C4-2B (cell line): ENCODE results near the gene NIPAL3.

Experiments used
- ZFX ChIP-seq: fragments of 450-650 bp; IDR thresholded peaks from 2 replicates; pipeline ENCODE4 v1.6.1; 2017
- TF ChIP-seq, protein P1 (sequence below): fragments of 450-650 bp; conservative IDR thresholded peaks from 2 replicates; pipeline ENCODE4 v1.5.1; 2017; ENCODE audit warnings: mild to moderate bottlenecking

DNA sequence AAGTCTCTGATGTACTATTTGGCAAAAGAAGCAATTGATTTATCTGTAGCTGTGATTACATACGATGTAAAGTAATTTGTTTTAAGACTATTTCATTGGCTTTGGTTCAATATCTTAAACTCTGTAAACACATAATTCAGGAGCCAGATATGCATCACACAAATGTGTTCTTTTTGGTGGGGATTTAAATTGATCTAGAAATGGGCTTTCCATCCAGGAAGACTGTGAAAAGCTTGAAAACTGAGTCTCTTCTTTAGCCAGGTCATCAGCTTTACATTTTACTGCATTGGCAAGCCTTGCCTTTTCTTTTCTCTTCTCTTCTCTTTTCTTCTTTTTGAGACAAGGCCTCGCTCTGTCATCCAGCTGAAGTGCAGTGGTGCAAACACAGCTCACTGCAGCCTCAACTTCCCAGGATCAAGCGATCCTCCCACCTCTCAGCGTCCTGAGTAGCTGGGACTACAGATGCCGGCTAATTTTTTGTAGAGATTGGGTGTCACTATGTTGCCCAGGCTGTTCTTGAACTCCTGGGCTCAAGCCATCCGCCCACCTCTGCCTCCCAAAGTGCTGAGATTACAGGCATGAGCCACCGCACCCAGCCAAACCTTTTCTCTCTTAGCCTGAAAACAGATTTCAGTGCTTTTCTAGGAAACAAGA, 88.4 kb downstream of the NIPAL3 start:
- TF ChIP-seq, protein P1, sequence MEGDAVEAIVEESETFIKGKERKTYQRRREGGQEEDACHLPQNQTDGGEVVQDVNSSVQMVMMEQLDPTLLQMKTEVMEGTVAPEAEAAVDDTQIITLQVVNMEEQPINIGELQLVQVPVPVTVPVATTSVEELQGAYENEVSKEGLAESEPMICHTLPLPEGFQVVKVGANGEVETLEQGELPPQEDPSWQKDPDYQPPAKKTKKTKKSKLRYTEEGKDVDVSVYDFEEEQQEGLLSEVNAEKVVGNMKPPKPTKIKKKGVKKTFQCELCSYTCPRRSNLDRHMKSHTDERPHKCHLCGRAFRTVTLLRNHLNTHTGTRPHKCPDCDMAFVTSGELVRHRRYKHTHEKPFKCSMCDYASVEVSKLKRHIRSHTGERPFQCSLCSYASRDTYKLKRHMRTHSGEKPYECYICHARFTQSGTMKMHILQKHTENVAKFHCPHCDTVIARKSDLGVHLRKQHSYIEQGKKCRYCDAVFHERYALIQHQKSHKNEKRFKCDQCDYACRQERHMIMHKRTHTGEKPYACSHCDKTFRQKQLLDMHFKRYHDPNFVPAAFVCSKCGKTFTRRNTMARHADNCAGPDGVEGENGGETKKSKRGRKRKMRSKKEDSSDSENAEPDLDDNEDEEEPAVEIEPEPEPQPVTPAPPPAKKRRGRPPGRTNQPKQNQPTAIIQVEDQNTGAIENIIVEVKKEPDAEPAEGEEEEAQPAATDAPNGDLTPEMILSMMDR = no peak
- no peak for TF ChIP-seq ZFX
